Duodenal mucosa (tissue), 2 donors: ENCODE data around the gene DYNC1H1.

Experiments used
- H3K27ac ChIP-seq: one replicate; pipeline ENCODE4 v1.7.0; 2013; ENCODE audit warnings: low read depth, low read length
- H3K27me3 ChIP-seq, 2 donors: one replicate each; pipeline ENCODE4 v1.7.0; 2013; ENCODE audit warnings: low read length in 2 of 2, control low read depth in 1 of 2; ENCODE audit not compliant: insufficient read depth in 2 of 2, control insufficient read depth in 1 of 2
- H3K36me3 ChIP-seq, 2 donors: one replicate each; pipeline ENCODE4 v1.7.0; 2013; ENCODE audit warnings: low read length in 2 of 2, control low read depth in 1 of 2; ENCODE audit not compliant: insufficient read depth in 2 of 2, control insufficient read depth in 1 of 2
- H3K4me1 ChIP-seq, 2 donors: one replicate each; pipeline ENCODE4 v1.7.0; 2013; ENCODE audit warnings: low read length in 2 of 2, control low read depth in 1 of 2; ENCODE audit not compliant: insufficient read depth in 2 of 2, control insufficient read depth in 1 of 2
- H3K4me3 ChIP-seq, 2 donors: one replicate each; pipeline ENCODE4 v1.7.0; 2013; ENCODE audit warnings: low read length in 2 of 2, low read depth in 1 of 2
- H3K9ac ChIP-seq, 2 donors: one replicate each; pipeline ENCODE4 v1.7.0; 2013; ENCODE audit warnings: low read length in 2 of 2, low read depth in 1 of 2
- H3K9me3 ChIP-seq, 2 donors: one replicate each; pipeline ENCODE4 v1.7.0; 2013; ENCODE audit warnings: low read length in 2 of 2, control low read depth in 1 of 2; ENCODE audit not compliant: control insufficient read depth in 1 of 2

The DYNC1H1 gene

GRCh38 chr14:102013669-102014200 is 49.4 kb downstream of the DYNC1H1 start:
- H3K4me3 ChIP-seq = no peak overlapping the region
- no peaks in the 10 kb centered on the region for H3K27me3 ChIP-seq
- H3K9ac ChIP-seq = no peak overlapping the region
- H3K36me3 ChIP-seq = peaks cover 74 to 93% of the 10 kb centered on the region in 2 donors
- H3K27ac ChIP-seq = no peak overlapping the region
- no peaks in the 10 kb centered on the region for H3K4me1 ChIP-seq
- no peaks in the 10 kb centered on the region for H3K9me3 ChIP-seq

GRCh38 chr14:102015045-102015685 is 50.8 kb downstream of the DYNC1H1 start:
- no peaks in the 10 kb centered on the region for H3K9me3 ChIP-seq
- peaks cover 72 to 92% of the 10 kb centered on the region in 2 donors for H3K36me3 ChIP-seq
- no peaks in the 10 kb centered on the region for H3K27me3 ChIP-seq

DNA sequence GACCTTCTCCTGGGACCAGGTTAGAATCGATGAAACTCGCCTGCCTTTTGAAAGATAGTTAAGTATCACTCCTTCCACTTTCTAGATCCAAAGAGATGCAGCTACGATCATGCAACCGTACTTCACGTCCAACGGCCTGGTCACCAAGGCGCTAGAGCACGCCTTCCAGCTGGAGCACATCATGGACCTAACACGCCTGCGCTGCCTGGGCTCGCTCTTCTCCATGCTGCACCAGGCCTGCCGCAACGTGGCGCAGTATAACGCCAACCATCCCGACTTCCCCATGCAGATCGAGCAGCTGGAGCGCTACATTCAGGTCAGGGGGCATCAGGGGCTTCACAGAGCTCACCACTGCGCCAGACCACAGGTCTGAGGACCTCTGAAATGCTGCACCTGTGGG is 51.4 kb downstream of the DYNC1H1 start:
- Histone ChIP-seq H3K9me3 (no peaks in the 10 kb centered on the region), H3K27ac (no peak overlapping the region), H3K4me3 (no peak overlapping the region), H3K4me1 (no peaks in the 10 kb centered on the region), H3K27me3 (no peaks in the 10 kb centered on the region), H3K36me3 (peaks cover 72 to 92% of the 10 kb centered on the region in 2 donors), H3K9ac (no peak overlapping the region)

More at GRCh38 chr14:102015045-102015685, 50.8 kb downstream of the DYNC1H1 start:
- Histone ChIP-seq H3K9ac (no peak overlapping the region), H3K4me1 (no peaks in the 10 kb centered on the region), H3K27ac (no peak overlapping the region), H3K4me3 (no peak overlapping the region)

- Histone ChIP-seq H3K9ac (no peak overlapping the region), H3K27ac (no peak overlapping the region), H3K36me3 (peaks cover 69 to 92% of the 10 kb centered on the region in 2 donors), H3K27me3 (no peaks in the 10 kb centered on the region), H3K4me1 (no peaks in the 10 kb centered on the region), H3K4me3 (no peak overlapping the region), H3K9me3 (no peaks in the 10 kb centered on the region)
These were observed 52.2 kb downstream of the DYNC1H1 start for GRCh38 chr14:102016420-102017090.

GRCh38 chr14:102018251-102018650 is 53.9 kb downstream of the DYNC1H1 start:
- Histone ChIP-seq H3K27me3 (no peaks in the 10 kb centered on the region), H3K4me3 (no peak overlapping the region), H3K9ac (no peak overlapping the region), H3K27ac (no peak overlapping the region), H3K36me3 (peaks cover 64 to 93% of the 10 kb centered on the region in 2 donors), H3K4me1 (no peaks in the 10 kb centered on the region), H3K9me3 (no peaks in the 10 kb centered on the region)

- Histone ChIP-seq H3K27me3 (no peaks in the 10 kb centered on the region), H3K9ac (no peak overlapping the region), H3K27ac (no peak overlapping the region), H3K9me3 (no peaks in the 10 kb centered on the region), H3K4me1 (no peaks in the 10 kb centered on the region), H3K4me3 (no peak overlapping the region), H3K36me3 (peaks cover 61 to 93% of the 10 kb centered on the region in 2 donors)
These were observed 54.7 kb downstream of the DYNC1H1 start for GRCh38 chr14:102019006-102019540.

- Histone ChIP-seq H3K9me3 (no peaks in the 10 kb centered on the region), H3K4me3 (no peak overlapping the region), H3K27me3 (no peaks in the 10 kb centered on the region), H3K4me1 (no peaks in the 10 kb centered on the region), H3K27ac (no peak overlapping the region), H3K9ac (no peak overlapping the region), H3K36me3 (peaks cover 48 to 87% of the 10 kb centered on the region in 2 donors)
These were observed 55.9 kb downstream of the DYNC1H1 start for GRCh38 chr14:102020058-102020971.

- Histone ChIP-seq H3K27me3 (no peaks in the 10 kb centered on the region), H3K27ac (no peak overlapping the region), H3K36me3 (peaks cover 48 to 90% of the 10 kb centered on the region in 2 donors), H3K9ac (no peak overlapping the region), H3K4me3 (no peak overlapping the region), H3K4me1 (no peaks in the 10 kb centered on the region), H3K9me3 (no peaks in the 10 kb centered on the region)
These were observed 62.6 kb downstream of the DYNC1H1 start for GRCh38 chr14:102026934-102027333.

GRCh38 chr14:102027951-102028350 is 63.6 kb downstream of the DYNC1H1 start:
- Histone ChIP-seq H3K4me3 (no peak overlapping the region), H3K36me3 (peaks cover 49 to 91% of the 10 kb centered on the region in 2 donors), H3K9me3 (no peaks in the 10 kb centered on the region), H3K4me1 (no peaks in the 10 kb centered on the region), H3K27ac (no peak overlapping the region), H3K9ac (no peak overlapping the region), H3K27me3 (no peaks in the 10 kb centered on the region)
